ENCODE measurements around the gene PLEKHN1. TPM values are rescaled to one million over a fixed set of nuclear protein-coding genes. Genes with fewer than 3 reads are reported as not detected.
A peak's percentile ranks its signal among the peaks of the same experiment; 100 is the strongest.
"Not testable (repeated sequence)": the region's sequence is repeated elsewhere in the genome, so short reads cannot be mapped to it uniquely, and the experiment has no call there.

Gene PLEKHN1
- total RNA-seq, 2 experiments from 2014 or later = 3.2 TPM

DNA sequence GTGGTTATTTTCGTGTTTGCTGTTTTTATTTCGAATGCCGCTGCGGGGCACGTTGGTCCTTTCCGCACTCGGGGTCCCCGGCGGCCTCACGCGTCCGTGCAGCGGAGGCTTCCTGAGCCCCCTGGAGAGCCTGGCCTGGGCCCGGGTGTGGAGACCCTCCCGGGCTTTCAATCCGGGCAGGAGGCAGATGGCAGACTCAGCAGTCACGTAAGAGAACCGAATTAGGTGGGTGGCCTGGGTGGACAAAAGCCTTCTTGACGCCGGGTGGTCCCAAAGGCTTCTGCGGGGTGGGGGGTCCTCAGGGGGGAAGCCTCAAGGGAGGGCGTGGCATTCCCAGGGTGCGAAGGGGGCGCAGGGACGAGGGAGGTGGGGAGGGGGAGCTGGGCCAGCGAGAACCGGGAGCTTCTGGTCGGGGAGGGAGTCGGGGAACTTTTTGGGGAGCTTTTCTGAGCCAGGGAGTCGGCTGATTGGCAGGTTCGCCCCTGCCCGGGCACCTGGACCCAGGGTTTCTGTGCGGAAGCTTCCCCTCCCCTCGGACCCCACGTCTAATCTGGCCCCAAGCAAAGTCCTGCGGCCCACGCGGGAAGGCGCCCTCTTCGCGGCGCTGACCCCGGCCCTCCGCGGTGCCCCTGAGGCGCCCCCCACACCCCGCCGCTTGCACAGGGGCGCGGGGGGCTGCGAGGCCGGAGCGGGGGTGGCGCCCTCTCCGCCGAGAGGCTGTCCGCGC is 34.9 kb downstream of the PLEKHN1 start:
- POLR2A ChIA-PET = no interaction called here
- peak overlapping the region; percentile 53 for H3K4me3 Mint-ChIP-seq
- DNase-seq = no peak
- peak overlapping the region; percentile 76 for H3K27ac Mint-ChIP-seq
- no peaks in the 10 kb centered on the region for H3K9me3 Mint-ChIP-seq
- CTCF ChIA-PET = interaction anchor here (1.1 to 6.5 kb wide), 6 partner anchors 8 to 291 kb away, joined by 3 to 67 read pairs (median 9); partner anchors contain the start of genes AGRN, ISG15 and PERM1
- H3K27me3 Mint-ChIP-seq = peaks cover 39% of the 10 kb centered on the region
- H3K36me3 Mint-ChIP-seq (ENCODE audit: low read depth) = peaks cover 4% of the 10 kb centered on the region
- H3K4me1 Mint-ChIP-seq = peaks cover 25% of the 10 kb centered on the region

DNA sequence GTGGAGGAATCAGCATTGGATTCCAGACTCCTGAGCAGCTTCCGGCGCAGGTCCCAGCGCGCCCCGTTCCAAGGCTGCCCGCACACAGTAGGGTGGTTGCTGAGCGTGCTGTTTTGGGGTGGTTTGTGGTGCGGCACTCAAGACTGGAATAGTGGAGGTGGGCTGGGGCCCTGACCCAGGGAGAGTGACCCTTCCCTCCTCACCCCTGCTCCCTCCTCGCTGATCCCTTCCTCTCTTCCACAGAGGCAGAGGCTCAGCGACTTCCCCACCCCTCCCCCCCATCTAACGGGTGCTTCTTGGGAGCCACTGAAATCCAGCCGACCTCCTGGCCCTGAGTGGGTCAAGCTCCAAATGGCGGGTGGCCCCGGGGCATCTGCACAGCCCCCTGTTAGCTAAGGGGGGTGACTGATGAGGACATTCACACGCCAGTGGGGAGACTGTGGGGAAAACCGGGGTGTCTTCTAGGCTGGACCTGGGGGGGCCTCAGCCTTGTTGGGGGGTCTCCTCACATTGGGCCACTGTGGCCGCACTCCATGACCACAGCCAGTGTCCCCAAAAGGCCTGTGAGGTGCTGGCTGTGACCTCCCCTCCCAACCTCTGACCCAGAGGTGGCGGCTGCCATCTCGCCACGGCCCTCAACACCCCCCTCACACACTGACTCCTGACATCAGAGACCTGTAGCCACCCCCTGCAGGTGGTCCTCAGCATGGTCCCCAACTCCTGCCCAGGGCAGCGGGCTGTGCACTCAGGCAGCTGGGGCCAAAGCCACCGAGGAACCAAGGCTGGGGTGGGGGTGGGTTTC is 37.5 kb downstream of the PLEKHN1 start:
- Mint-ChIP-seq H3K4me1 (peaks cover 27% of the 10 kb centered on the region), H3K9me3 (no peaks in the 10 kb centered on the region), H3K27ac (no peak overlapping the region), H3K36me3 (ENCODE audit: low read depth) (peaks cover 4% of the 10 kb centered on the region), H3K27me3 (peaks cover 39% of the 10 kb centered on the region), H3K4me3 (no peak overlapping the region)
- CTCF ChIA-PET = interaction anchor here (6.5 kb wide), 1 partner anchor 12 kb away, joined by 67 read pairs; the partner anchor contains the start of genes AGRN and ISG15
- POLR2A ChIA-PET = no interaction called here
- DNase-seq = no peak

DNA sequence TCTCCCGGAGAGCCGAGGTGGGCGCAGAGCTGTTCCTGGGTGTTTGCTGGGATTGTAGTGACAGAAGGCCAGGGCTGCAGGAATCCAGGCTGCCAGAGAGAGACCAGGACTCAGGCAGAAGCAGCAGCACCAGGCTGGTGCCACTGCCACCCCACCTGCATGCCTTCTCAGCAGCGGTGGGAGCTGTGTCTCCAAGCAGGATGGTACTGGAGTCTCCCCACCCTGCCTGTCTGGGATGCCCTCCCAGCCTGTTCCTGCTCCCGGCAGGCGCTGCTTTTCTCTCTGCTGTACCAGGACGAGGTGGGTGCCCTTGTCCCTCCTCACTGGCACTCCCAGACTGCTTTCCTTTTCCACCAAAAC is 38.1 kb downstream of the PLEKHN1 start:
- H3K36me3 Mint-ChIP-seq (ENCODE audit: low read depth) = peaks cover 4% of the 10 kb centered on the region
- no peaks in the 10 kb centered on the region for H3K9me3 Mint-ChIP-seq
- peaks cover 41% of the 10 kb centered on the region for H3K27me3 Mint-ChIP-seq
- ChIA-PET CTCF (interaction anchor here (6.5 kb wide), 1 partner anchor 11 kb away, joined by 67 read pairs; the partner anchor contains the start of genes AGRN and ISG15), POLR2A (no interaction called here)
- peaks cover 31% of the 10 kb centered on the region for H3K4me1 Mint-ChIP-seq
- no peak for DNase-seq
- no peak overlapping the region for H3K4me3 Mint-ChIP-seq
- peak overlapping the region; percentile 74 for H3K27ac Mint-ChIP-seq

DNA sequence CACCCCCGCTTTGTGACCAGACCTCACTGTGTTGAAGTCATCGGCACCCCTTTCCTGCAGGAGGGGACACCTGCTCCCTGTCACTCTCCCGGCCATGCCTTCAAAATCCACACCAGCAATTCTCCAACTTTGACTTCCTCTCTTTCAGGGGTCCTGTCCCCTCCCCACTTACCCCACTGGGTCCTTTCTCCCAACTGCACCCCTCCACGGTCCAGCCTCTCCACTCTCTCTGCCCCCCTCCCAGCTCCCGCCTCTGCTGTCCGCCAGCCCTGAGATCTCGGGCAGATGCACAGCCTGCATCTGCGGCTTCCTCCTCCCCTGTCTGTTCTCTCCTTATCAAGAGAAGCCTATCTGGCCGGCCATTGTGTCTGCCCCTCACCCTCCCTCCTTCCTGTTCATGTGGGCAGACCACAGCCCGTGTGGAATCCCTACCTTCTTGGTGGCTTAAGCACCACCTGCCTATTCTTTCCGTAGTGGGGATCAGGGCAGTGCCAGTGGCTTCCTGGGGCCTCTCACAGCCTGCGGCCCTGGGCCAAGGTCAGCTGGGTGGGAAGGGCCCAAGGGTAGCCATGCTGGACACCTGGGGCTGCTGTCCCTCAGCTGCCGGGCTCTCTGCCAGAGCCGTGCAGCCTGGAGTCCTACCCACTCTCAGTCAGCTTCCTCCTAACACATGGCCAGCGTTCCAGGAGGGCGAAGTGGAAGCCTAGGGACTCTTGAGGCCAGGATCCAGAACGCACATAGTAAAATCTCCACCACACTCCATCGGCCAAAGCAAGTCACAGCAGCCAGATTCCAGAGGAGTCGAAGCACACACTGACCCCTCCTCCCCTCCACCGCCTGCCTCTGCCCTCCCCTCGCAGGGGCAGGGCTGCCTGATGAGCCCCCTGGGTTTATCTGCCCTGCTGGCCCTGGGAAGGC is 38.8 kb downstream of the PLEKHN1 start:
- H3K9me3 Mint-ChIP-seq = no peaks in the 10 kb centered on the region
- peaks cover 4% of the 10 kb centered on the region for H3K36me3 Mint-ChIP-seq (ENCODE audit: low read depth)
- ChIA-PET CTCF (interaction anchor here (1.0 to 6.5 kb wide), 2 partner anchors 11 to 99 kb away, joined by 3 to 67 read pairs; partner anchors contain the start of genes AGRN and ISG15), POLR2A (no interaction called here)
- peak overlapping the region; percentile 74 for H3K27ac Mint-ChIP-seq
- peaks cover 41% of the 10 kb centered on the region for H3K27me3 Mint-ChIP-seq
- H3K4me1 Mint-ChIP-seq = peaks cover 31% of the 10 kb centered on the region
- DNase-seq = no peak
- H3K4me3 Mint-ChIP-seq = no peak overlapping the region

DNA sequence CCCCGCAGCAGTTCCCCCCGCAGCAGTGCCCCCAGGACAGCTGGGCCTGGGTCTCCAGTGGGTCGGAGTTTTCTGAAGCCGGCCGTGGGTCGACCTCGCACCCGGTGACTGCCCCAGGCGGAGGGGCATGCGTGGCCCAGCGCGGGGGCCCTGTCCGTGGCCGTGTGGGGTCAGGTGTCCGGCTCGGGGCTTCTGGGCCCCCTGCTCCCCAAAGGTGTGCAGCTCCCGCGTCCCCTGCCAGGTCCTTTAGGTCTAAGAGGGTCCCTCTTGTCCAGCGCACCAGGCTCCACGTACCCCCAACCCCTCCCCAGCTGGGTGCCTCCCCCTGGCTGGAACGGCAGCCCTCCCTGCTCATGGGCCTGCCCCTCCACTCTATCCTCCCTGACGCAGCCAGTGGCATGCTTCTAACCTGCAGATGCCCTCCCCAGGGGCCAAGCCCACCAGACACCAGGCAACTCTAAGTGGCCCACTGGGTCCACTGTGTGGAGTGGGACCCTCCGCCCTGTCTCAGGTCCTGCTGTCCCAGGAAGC is 39.6 kb downstream of the PLEKHN1 start:
- CTCF ChIA-PET = interaction anchor here (1.0 to 6.5 kb wide), 2 partner anchors 10 to 99 kb away, joined by 3 to 67 read pairs; partner anchors contain the start of genes AGRN and ISG15
- H3K27ac Mint-ChIP-seq = no peak overlapping the region
- no peak for DNase-seq
- no peak overlapping the region for H3K4me3 Mint-ChIP-seq
- H3K4me1 Mint-ChIP-seq = peaks cover 30% of the 10 kb centered on the region
- peaks cover 38% of the 10 kb centered on the region for H3K27me3 Mint-ChIP-seq
- peaks cover 2% of the 10 kb centered on the region for H3K36me3 Mint-ChIP-seq (ENCODE audit: low read depth)
- POLR2A ChIA-PET = no interaction called here
- H3K9me3 Mint-ChIP-seq = no peaks in the 10 kb centered on the region

DNA sequence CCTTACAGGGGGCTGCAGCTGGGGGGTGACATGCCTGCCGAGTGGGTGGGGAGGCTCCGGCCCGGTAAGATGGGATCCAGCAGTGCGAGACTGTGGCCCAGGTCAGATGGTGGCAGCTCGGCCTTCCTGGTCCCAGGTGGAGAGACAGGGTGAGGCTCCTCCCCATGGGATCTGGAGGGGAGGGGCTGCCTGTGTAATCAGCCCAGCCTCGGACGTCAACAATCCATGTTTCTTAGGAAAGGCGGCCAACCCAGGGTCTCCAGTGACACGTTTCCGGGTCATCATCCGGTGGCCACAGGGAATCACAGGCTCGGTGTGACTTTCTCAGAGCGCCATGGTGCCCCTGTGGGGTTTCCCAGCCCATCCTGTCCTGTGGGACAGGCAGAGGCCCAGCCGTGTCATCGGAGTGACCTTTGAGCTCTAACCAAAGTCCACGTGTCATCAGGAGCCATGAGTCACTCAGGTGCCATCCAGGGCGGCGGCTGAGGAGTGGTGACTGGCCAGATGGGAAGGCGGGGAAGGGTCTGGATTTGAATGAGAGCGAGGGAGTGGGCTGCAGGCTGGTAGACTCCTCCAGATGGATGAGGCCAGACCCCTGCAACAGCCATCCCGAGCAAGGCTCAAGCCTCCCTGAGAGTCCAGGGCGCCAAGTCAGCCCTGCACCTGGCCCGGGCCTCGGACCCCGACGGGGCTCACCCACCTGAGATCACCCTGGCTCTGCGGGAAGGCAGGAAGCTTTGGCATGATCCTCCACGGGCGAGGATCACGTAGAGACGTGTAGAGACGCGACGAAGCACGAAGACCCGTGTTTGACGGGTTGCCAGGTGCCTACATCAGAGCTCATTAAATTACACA is 40.2 kb downstream of the PLEKHN1 start:
- peaks cover 35% of the 10 kb centered on the region for H3K27me3 Mint-ChIP-seq
- no peak overlapping the region for H3K4me3 Mint-ChIP-seq
- ChIA-PET CTCF (interaction anchor here (1.0 kb wide), 1 partner anchor 100 kb away, joined by 3 read pairs; no protein-coding TSS in a partner anchor), POLR2A (no interaction called here)
- no peak for DNase-seq
- no peak overlapping the region for H3K27ac Mint-ChIP-seq
- H3K9me3 Mint-ChIP-seq = no peaks in the 10 kb centered on the region
- peaks cover 28% of the 10 kb centered on the region for H3K4me1 Mint-ChIP-seq
- peaks cover 2% of the 10 kb centered on the region for H3K36me3 Mint-ChIP-seq (ENCODE audit: low read depth)

DNA sequence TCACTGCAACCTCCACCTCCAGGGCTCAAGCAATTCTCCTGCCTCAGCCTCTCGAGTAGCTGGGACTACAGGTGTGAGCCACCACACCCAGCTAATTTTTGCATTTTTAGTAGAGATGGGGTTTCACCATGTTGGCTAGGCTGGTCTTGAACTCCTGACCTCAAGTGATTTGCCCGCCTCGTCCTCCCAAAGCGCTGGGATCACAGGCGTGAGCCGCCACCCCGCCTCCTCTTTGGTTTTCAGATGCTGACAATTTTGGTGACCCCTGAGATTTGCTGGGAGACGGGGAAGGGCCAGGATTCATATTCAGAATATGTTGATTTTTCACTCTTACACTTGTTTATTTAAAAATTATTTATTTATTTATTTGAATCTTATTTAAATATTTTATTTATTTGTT is 43.8 kb downstream of the PLEKHN1 start:
- H3K4me3 Mint-ChIP-seq, H3K9me3 Mint-ChIP-seq, H3K27ac Mint-ChIP-seq, POLR2A ChIA-PET, DNase-seq: not testable (repeated sequence)
- Mint-ChIP-seq H3K4me1 (peaks cover 38% of the 10 kb centered on the region), H3K27me3 (peaks cover 14% of the 10 kb centered on the region), H3K36me3 (ENCODE audit: low read depth) (peaks cover 21% of the 10 kb centered on the region)
- CTCF ChIA-PET = interaction anchor here (1.1 kb wide), 1 partner anchor 8 kb away, joined by 4 read pairs; no protein-coding TSS in a partner anchor

DNA sequence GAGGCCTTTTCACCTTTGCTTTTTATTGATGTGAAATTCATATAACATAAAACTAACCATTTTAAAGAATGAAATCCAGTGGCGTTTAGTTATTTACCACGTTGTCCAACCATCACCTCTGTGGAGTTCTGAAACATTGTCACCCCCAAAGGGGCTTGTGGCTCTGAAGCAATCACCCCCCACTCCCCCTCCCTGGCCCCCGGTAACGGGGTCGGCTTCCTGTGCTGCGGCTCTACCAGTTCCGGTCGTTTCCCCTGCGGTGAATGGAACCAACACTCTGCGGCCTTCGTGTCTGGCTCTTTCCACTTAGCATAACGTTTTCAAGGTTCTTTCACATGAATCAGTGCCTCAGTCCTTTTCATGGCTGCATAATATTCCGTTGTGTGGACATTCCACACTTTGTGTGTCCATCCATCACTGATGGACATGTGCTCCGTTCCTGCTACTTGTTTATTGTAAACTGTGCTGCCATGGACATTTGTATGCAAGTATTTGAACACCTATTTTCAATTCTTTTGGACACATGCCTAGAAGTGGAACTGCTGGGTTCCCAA is 45.2 kb downstream of the PLEKHN1 start:
- Mint-ChIP-seq H3K27ac (peak overlapping the region; percentile 25), H3K27me3 (peaks cover 10% of the 10 kb centered on the region), H3K9me3 (no peaks in the 10 kb centered on the region), H3K4me3 (no peak overlapping the region), H3K4me1 (peaks cover 38% of the 10 kb centered on the region), H3K36me3 (ENCODE audit: low read depth) (peaks cover 28% of the 10 kb centered on the region)
- ChIA-PET CTCF (interaction anchor here (8.5 kb wide), 1 partner anchor 9 kb away, joined by 67 read pairs; the partner anchor contains the start of gene HES4), POLR2A (no interaction called here)
- no peak for DNase-seq

DNA sequence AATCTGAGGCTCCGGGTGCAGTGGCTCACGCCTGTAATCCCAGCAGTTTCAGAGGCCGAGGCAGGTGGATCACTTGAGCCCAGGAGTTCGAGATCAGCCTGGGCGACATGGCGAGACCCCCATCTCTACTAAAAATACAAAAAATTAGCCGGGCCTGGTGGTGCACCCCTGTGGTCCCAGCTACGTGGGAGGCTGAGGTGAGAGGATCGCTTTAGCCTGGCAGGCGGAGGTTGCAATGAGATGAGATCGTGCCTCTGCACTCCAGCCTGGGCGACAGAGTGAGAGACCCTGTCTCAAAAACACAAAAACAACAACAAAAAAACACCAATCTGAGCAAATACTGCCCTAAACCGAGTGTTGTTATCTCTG is 46.4 kb downstream of the PLEKHN1 start:
- POLR2A ChIA-PET = not testable (repeated sequence)
- peaks cover 39% of the 10 kb centered on the region for H3K36me3 Mint-ChIP-seq (ENCODE audit: low read depth)
- CTCF ChIA-PET = interaction anchor here (1.0 to 8.5 kb wide), 6 partner anchors 10 to 51 kb away, joined by 3 to 67 read pairs (median 3); partner anchors contain the start of gene HES4

DNA sequence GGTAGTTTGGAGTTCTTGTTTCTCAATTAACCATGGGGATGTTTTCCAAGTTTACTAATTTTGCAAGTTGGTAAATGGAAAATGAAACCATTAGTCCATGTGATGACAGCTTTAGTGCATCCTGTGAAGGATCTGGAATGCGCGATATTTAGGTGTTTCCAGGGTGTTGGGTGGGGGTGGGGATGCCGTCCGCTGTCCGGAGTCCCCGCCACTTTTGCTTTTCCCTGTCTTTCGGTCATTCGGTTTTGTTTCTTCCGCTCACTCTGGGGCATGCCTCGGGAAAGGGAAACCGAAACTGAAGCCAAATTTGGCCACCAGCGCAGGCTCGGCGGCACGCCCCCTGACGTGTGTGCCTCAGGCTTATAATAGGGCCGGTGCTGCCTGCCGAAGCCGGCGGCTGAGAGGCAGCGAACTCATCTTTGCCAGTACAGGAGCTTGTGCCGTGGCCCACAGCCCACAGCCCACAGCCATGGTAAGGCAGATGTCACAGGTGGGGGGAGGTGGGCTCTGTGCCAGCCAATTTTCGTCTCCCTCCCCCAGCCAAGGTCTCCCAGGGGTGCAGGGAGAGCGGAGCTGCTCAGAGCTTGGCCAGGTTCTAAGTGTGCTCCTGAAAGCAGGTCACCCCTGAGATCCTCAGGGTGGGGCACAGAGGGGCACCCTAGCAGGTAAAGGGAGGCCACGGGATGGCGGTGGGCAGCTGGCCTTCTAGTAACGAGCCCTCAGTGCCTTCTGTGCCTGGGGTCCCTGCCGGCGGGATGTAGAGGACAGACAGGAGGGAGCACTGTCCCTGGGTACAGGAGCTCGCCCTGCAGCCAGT is 47.0 kb downstream of the PLEKHN1 start, which contains the start of gene ISG15:
Gene ISG15 (plus strand): TSS at position 393 of the 817 bp plus-strand sequence. CDS start 77 bp downstream, at position 470.
- CTCF ChIA-PET = interaction anchor here (1.0 to 8.5 kb wide), 9 partner anchors 11 to 358 kb away, joined by 3 to 67 read pairs (median 3); partner anchors contain the start of gene HES4
- DNase-seq = peak; percentile 93
- Mint-ChIP-seq H3K4me1 (peaks cover 45% of the 10 kb centered on the region), H3K27me3 (peaks cover 2% of the 10 kb centered on the region), H3K4me3 (peak within 1 kb of the TSS; percentile 94), H3K36me3 (ENCODE audit: low read depth) (peaks cover 40% of the 10 kb centered on the region), H3K9me3 (peaks cover 5% of the 10 kb centered on the region), H3K27ac (peak within 1 kb of the TSS; percentile 94)
- POLR2A ChIA-PET = no interaction called here

More for the DNA sequence above, 46.4 kb downstream of the PLEKHN1 start:
- not testable (repeated sequence) for H3K27me3 Mint-ChIP-seq, H3K9me3 Mint-ChIP-seq, DNase-seq
- Mint-ChIP-seq H3K27ac (peak overlapping the region; percentile 94), H3K4me3 (peak overlapping the region; percentile 94), H3K4me1 (peaks cover 46% of the 10 kb centered on the region)
